GF-D8 (cell line): ENCODE data around the gene KCNIP1.

Experiments used
- DNase-seq: peaks from one replicate; lab custom pipeline; 2025; lab: John Stamatoyannopoulos, UW

The KCNIP1 gene

GRCh38 chr5:170720179-170720578 lies 216.4 kb downstream of the KCNIP1 start:
- DNase-seq, result no peak

GRCh38 chr5:170720984-170721383 lies 217.2 kb downstream of the KCNIP1 start:
- no peak for DNase-seq

- no peak for DNase-seq
Measured at GRCh38 chr5:170721681-170722080, 217.9 kb downstream of the KCNIP1 start.

- no peak for DNase-seq
Measured at GRCh38 chr5:170722316-170722715, 218.5 kb downstream of the KCNIP1 start.

GRCh38 chr5:170731052-170731451 lies 227.2 kb downstream of the KCNIP1 start:
- DNase-seq, result no peak

- no peak for DNase-seq
Measured at GRCh38 chr5:170732685-170733084, 228.9 kb downstream of the KCNIP1 start.

GRCh38 chr5:170736966-170737365 lies 233.1 kb downstream of the KCNIP1 start:
- no peak for DNase-seq

DNA sequence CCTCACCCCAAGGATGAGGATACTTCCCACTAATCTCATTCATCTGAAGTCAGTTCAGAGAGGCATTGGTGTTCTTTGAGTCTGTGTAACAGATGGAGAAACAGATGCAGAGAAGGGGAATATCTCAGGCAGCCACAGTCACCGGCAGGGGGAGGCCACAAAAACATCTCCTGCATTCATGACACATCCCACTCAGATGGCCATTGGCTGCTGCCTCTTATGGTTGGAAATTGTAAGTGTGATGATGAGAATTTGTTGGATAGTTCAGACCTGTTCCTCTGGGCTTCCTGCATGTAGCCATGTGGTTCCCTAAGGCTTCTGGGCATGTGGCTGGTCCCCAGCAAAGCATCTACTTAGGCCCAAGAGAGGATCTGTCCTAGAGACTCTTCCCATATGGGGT lies 233.8 kb downstream of the KCNIP1 start:
- no peak for DNase-seq

GRCh38 chr5:170738840-170739239 lies 235.0 kb downstream of the KCNIP1 start:
- no peak for DNase-seq

GRCh38 chr5:170739446-170739845 lies 235.6 kb downstream of the KCNIP1 start:
- no peak for DNase-seq

- DNase-seq, result no peak
Measured at GRCh38 chr5:170740551-170741205, 236.9 kb downstream of the KCNIP1 start.

DNA sequence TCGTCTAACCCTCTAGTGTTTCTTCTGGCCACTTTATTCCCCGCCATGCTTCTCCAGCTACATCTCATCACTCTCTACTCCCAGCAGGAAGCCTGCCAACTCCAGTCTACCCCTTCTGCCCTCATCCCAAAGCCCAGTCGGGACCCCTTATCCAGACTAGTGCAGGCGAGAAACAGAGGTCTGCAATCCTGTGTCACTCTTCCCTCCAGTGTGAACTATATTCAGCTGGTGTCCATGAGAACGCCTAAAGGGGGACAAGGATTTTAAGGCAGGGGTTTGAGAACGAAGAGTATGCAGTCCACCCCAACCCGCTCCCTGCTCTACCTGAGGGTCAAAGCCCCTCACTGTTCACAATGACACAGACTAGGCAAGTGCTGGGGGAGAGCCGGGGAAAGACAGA lies 238.0 kb downstream of the KCNIP1 start:
- no peak for DNase-seq

DNA sequence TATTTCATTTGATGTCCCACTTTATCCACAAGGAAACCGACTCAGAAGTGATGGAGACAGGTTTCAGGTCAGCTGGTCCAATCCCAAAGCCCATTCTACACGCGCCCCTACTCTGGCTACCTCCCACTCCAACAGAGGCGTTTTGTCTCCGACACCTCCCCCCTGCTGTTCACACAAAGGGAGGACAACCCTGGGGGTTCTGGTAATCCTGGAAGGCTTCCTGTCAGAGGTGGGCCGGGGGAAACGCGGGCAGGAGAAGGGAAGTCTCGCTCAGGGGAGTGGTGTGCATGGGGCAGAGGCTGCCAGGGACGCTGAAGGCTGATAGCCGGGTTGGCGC lies 240.0 kb downstream of the KCNIP1 start:
- DNase-seq, result no peak

DNA sequence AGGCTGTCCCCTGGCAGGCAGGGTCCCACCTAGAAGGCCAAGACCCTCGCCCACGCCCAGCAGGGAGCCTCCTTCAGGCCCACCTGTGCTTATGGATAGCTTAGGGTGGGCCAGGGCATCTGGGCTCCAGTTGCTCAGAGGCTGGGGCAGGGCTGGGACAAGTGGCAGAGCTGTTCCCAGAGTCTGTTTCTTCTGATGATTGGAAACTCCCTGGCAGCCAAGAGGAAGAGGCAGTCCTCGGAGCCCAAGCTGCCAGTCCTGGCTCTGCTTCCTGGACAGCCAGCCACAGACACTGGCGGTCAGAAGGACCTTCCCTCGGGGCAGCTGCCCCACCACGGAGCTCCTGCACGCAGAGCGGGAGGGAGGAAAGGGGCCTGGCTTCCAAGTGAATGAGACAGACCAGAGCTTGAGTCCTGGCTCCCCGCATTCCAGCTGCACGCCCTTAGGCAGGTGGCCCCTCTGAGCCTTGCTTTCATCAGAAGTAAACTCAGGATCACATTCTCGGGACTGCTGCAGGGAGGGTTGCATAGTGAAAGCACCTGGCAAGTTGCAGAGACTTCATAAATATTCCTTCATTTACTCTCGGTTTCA lies 241.8 kb downstream of the KCNIP1 start:
- DNase-seq, result no peak

GRCh38 chr5:170746075-170746960 lies 242.5 kb downstream of the KCNIP1 start:
- DNase-seq, result no peak

- DNase-seq, result no peak
Measured at GRCh38 chr5:170746961-170747340, 243.1 kb downstream of the KCNIP1 start.

DNA sequence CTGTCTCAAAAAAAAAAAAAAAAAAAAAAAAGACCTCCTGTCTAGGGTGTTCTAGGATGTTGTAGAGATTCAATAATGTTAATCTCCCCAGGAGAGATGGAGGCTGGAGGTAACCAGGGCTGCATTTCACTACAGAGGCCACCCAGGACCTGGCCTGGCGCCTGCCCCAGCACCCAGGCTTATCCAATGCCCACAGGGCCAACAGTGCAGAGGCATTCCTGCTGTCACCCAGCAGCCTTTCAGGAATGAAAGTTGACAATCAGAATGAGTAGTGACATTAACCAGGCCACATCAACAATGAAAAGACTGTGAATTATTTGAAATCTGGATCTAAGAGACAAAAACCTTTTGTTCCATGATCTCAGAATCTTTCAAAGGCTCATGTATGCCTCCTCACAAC lies 243.5 kb downstream of the KCNIP1 start:
- no peak for DNase-seq

GRCh38 chr5:170747851-170748250 lies 244.0 kb downstream of the KCNIP1 start:
- no peak for DNase-seq

DNA sequence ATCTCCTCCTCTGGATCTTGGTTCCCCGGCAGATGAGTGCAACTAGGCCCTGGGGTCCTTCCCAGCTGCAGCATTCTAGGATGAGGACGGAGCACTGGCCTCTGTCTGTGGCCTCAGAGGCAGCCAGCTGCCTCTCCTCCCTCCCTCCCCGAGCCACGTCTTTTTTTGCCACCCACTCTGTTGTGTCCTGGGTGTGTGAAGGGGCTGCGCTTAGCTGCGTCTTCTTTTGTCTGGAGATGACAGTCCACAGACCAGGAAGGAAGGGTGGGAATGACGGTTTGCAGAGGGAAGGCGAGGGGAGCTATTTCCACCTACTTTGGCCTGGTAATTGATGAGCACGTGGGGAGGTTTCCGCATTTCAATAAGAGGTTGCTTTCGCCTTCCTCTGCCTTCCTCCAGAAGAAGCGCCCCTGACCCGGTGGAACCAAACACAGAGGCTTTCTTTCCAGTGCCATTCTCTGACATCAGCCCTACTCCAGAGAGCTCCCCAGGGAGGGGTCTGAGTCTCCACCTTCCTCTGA lies 245.2 kb downstream of the KCNIP1 start:
- DNase-seq, result no peak

GRCh38 chr5:170749911-170750431 lies 246.2 kb downstream of the KCNIP1 start:
- DNase-seq, result no peak

- no peak for DNase-seq
Measured at GRCh38 chr5:170750791-170751190, 247.0 kb downstream of the KCNIP1 start.

DNA sequence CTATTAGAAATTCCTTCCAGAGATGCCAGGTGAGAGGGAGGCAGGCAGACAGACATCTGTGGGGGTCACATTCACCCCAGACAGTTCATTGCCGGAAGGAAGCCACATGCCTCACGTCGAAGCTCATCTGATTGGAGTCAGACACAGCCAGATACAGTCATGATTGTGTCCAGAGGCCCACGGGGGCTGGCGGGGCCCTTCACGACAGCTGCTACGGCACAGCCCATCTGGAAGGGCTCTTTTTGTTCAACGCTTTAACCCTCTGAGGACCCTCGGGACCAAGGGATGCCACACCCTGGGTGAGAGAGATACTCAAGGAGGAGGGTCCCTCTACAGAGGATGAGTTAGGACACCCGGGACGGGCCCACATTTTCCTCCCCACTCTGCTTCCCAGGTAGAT lies 247.8 kb downstream of the KCNIP1 start:
- DNase-seq, result no peak
